DOHH2 (cell line): ENCODE measurements around the gene PRDM7.

ENCODE experiments used
- EZH2phosphoT487 ChIP-seq: fragments of 200-600 bp; sonication (generic); IDR thresholded peaks from 2 replicates; pipeline ENCODE4 v1.6.1; 2017; ENCODE audit warnings: borderline replicate concordance, mild to moderate bottlenecking, antibody characterized with exemption, low read length, moderate library complexity, mixed read lengths
- TF ChIP-seq, protein P1 (sequence below): fragments of 200-600 bp; sonication (generic); IDR thresholded peaks from one replicate; pipeline ENCODE4 v1.5.1; 2014; ENCODE audit warnings: antibody characterized with exemption, mild to moderate bottlenecking, low read depth, low read length; ENCODE audit not compliant: poor library complexity, severe bottlenecking

DNA sequence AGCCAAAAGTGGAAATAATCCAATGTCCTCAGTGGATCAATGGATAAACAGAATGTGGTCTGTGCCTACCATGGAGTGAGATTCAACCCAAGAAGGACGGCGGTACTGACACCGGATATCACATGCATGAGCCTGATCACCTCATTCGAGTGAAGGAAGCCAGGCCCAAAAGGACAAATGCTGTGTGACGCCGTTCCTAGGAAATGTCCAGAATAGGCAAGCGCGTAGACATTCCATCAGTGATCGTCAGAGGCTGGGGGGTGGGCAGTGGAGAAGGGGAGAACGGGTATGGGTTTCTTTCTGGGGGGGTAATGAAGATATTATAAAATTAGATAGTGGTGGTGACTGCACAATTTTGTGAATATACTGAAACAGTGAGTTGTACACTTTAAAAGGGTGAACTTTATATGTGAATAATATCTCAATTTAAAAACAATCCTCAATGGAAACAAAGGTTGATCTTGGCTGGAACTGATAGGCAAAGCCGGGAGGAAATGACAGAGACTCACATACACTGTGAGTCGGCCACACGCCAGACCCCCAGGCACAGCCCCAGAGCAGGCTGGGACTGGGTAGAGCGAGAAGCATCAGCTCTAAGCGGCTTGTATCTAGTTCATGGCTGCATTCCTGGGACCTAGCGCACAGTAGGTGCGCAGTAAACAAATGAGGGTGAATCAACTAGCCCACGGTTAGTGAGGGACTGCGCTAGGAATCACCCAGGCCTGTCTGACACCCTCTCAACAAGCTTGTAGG, 61.4 kb downstream of the PRDM7 start:
- TF ChIP-seq, protein P1, sequence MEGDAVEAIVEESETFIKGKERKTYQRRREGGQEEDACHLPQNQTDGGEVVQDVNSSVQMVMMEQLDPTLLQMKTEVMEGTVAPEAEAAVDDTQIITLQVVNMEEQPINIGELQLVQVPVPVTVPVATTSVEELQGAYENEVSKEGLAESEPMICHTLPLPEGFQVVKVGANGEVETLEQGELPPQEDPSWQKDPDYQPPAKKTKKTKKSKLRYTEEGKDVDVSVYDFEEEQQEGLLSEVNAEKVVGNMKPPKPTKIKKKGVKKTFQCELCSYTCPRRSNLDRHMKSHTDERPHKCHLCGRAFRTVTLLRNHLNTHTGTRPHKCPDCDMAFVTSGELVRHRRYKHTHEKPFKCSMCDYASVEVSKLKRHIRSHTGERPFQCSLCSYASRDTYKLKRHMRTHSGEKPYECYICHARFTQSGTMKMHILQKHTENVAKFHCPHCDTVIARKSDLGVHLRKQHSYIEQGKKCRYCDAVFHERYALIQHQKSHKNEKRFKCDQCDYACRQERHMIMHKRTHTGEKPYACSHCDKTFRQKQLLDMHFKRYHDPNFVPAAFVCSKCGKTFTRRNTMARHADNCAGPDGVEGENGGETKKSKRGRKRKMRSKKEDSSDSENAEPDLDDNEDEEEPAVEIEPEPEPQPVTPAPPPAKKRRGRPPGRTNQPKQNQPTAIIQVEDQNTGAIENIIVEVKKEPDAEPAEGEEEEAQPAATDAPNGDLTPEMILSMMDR = no peak
- no peak for TF ChIP-seq EZH2phosphoT487
